ENCODE data around the gene CADPS2. TPM values are rescaled to one million over a fixed set of nuclear protein-coding genes. Genes with fewer than 3 reads are reported as not detected.

Gene CADPS2
- total and polyA plus RNA-seq, 7 donors = 1.5 to 3.6 (median 2.1) TPM

GRCh38 chr7:122850528-122850927 lies 35.7 kb downstream of the CADPS2 start:
- Histone ChIP-seq H3K9me3 (no peaks in the 10 kb centered on the region), H3K27me3 (ENCODE audit: insufficient read depth in 3 of 3, low read length in 2 of 3) (peaks cover 0 to 4% (median 0%) of the 10 kb centered on the region in 3 donors), H3K4me3 (no peak overlapping the region), H3K36me3 (ENCODE audit: insufficient read depth in 1 of 2, low read depth in 1 of 2) (no peaks in the 10 kb centered on the region), H3K4me1 (no peaks in the 10 kb centered on the region), H3K27ac (no peak overlapping the region)
- TF ChIP-seq CTCF (IDR thresholded peaks at IDR 0.05) = no peak
- DNase-seq (no peak), ATAC-seq (no peak)
- intact Hi-C loops (cut with DNase I) = no loop called here

DNA sequence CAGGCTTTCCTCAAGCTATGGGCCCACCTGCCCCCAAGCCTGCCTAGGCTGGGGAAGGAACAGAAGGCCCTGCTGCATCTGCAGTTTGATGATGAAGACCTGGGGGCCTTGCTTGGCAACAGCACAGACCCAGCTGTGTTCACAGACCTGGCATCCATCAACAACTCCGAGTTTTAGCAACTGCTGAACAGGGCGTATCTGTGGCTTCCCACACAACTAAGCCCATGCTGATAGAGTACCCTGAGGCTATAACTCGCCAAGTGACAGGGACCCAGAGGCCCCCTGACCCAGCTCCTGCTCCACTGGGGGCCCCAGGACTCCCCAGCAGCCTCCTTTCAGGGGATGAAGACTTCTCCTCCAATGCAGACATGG lies 36.3 kb downstream of the CADPS2 start:
- intact Hi-C loops (cut with DNase I) = no loop called here
- ATAC-seq = no peak

DNA sequence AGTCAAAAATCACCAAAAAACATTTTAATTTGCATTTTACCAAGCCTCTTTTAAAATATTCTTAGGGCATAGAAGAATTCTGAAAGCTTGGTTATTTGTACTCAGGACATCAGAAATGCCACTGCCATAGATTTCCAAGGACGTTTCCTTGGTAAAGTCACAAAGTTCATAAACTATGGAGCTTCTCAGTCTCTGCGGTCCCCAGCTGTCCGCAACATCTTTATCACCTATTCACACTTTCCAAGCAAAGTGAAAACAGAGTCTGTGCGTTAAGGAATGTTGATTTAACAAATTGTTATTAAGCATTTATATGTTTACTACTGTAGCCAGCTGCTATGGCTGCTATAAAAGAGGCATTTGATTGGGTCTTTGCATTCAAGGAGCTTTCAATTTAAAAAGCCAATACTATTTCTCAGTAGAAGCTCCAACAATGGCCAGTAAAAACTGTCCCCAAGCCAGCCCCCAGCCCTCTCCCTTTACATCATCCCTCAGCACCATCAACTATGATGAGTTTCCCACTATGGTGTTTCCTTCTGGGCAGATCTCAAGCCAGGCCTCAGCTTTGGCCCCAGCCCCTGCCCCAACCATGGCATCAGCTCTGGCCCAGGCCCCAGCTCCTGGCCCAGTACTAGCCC lies 36.8 kb downstream of the CADPS2 start:
- DNase-seq (no peak), ATAC-seq (no peak)
- peaks cover 0 to 4% (median 0%) of the 10 kb centered on the region in 3 donors for H3K27me3 ChIP-seq (ENCODE audit: insufficient read depth in 3 of 3, low read length in 2 of 3)
- 71 to 77% (median 76%) methylated on average over 4 of the region's 4 CpGs for WGBS, 3 donors
- intact Hi-C loops (cut with DNase I) = no loop called here
- H3K4me3 ChIP-seq = no peak overlapping the region
- no peak for TF ChIP-seq CTCF (IDR thresholded peaks at IDR 0.05)
- H3K9me3 ChIP-seq = no peaks in the 10 kb centered on the region
- H3K27ac ChIP-seq = no peak overlapping the region
- H3K4me1 ChIP-seq = no peaks in the 10 kb centered on the region
- no peaks in the 10 kb centered on the region for H3K36me3 ChIP-seq (ENCODE audit: insufficient read depth in 1 of 2, low read depth in 1 of 2)

More for the DNA sequence above, 36.3 kb downstream of the CADPS2 start:
- H3K36me3 ChIP-seq (ENCODE audit: insufficient read depth in 1 of 2, low read depth in 1 of 2) = no peaks in the 10 kb centered on the region
- peaks cover 0 to 4% (median 0%) of the 10 kb centered on the region in 3 donors for H3K27me3 ChIP-seq (ENCODE audit: insufficient read depth in 3 of 3, low read length in 2 of 3)
- 44 to 61% (median 52%) methylated on average over 3 of the region's 3 CpGs for WGBS, 3 donors
- no peak for TF ChIP-seq CTCF (IDR thresholded peaks at IDR 0.05)
- H3K9me3 ChIP-seq = no peaks in the 10 kb centered on the region
- no peak overlapping the region for H3K4me3 ChIP-seq
- no peak for DNase-seq
- H3K27ac ChIP-seq = no peak overlapping the region
- no peaks in the 10 kb centered on the region for H3K4me1 ChIP-seq

- no peak for TF ChIP-seq CTCF (IDR thresholded peaks at IDR 0.05)
- Histone ChIP-seq H3K4me3 (no peak overlapping the region), H3K36me3 (ENCODE audit: insufficient read depth in 1 of 2, low read depth in 1 of 2) (no peaks in the 10 kb centered on the region), H3K9me3 (no peaks in the 10 kb centered on the region), H3K27ac (no peak overlapping the region), H3K27me3 (ENCODE audit: insufficient read depth in 3 of 3, low read length in 2 of 3) (no peaks in the 10 kb centered on the region), H3K4me1 (no peaks in the 10 kb centered on the region)
- 45 to 53% (median 52%) methylated on average over 3 of the region's 3 CpGs for WGBS, 3 donors
- ATAC-seq (no peak), DNase-seq (no peak)
- intact Hi-C loops (cut with DNase I) = no loop called here
Observed at GRCh38 chr7:122847871-122848473, 38.3 kb downstream of the CADPS2 start.

DNA sequence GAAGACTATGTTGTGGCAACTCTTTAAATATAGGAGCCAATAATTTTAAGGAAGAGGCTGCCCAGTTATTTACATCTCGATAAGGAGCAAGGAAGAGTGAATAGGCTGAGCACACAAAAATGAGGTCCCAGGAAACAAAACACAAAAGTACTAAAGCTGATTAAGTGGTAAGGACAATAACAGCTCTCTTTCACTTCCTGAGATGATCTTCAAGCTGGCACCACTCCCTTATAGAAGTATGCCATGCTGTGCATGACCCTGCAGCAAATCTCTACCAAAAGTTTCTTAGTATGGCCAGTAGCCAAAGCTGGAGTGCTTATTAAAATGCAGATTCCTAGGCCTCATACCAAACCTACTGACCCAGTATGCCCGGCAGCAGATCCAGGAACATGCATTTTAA lies 39.7 kb downstream of the CADPS2 start:
- ATAC-seq (no peak), DNase-seq (no peak)
- no peak for TF ChIP-seq CTCF (IDR thresholded peaks at IDR 0.05)
- WGBS, 3 donors = 78 to 85% (median 81%) methylated on average over 2 of the region's 2 CpGs
- H3K36me3 ChIP-seq (ENCODE audit: insufficient read depth in 1 of 2, low read depth in 1 of 2) = no peaks in the 10 kb centered on the region
- H3K27ac ChIP-seq = no peak overlapping the region
- no peaks in the 10 kb centered on the region for H3K9me3 ChIP-seq
- intact Hi-C loops (cut with DNase I) = no loop called here
- no peaks in the 10 kb centered on the region for H3K27me3 ChIP-seq (ENCODE audit: insufficient read depth in 3 of 3, low read length in 2 of 3)
- H3K4me1 ChIP-seq = no peaks in the 10 kb centered on the region
- no peak overlapping the region for H3K4me3 ChIP-seq

Measured in psoas muscle (tissue), 8 donors.